ENCODE measurements around the gene TTC12.

The TTC12 gene

DNA sequence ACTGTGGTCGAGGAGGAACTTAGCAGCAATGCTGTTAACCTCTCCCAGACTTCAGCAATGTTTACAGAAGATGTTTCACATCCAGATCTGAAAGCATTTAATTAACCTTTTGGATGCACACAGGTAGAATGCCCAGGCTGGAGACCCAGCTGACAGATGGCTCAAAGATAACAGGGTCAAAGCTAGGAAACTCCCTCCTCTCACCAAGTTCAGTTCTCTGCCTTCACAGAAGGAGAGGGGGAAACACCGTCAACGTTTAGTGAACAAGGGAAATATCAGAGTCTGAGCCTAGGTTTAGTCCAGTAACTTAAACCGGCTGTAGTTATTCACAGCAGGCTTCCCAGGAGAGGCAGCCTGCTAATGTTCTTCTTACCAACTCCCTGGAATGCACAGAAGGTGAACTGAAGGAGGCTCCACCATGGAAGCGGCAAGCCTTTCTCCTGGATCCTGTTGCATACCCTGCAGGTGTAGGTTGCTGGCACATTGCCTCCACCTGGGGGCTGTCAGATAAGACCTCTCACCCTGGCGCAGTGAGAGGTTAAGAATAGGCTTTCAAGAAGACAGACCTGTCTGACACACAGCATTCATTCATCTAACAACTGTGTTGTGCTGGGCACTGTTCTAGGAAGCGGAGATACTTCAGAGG lies 49.7 kb downstream of the TTC12 start:
- H3K4me2 ChIP-seq (ENCODE audit: low read depth, low read length), result no peak overlapping the region
- H3K79me2 ChIP-seq (ENCODE audit: low read length), result no peaks in the 10 kb centered on the region
- H3K9ac ChIP-seq (ENCODE audit: low read length), result no peak overlapping the region
- no peaks in the 10 kb centered on the region for H3K9me3 ChIP-seq (replicated peaks; ENCODE audit: insufficient read depth, low read length)
- TF ChIP-seq, protein P1, sequence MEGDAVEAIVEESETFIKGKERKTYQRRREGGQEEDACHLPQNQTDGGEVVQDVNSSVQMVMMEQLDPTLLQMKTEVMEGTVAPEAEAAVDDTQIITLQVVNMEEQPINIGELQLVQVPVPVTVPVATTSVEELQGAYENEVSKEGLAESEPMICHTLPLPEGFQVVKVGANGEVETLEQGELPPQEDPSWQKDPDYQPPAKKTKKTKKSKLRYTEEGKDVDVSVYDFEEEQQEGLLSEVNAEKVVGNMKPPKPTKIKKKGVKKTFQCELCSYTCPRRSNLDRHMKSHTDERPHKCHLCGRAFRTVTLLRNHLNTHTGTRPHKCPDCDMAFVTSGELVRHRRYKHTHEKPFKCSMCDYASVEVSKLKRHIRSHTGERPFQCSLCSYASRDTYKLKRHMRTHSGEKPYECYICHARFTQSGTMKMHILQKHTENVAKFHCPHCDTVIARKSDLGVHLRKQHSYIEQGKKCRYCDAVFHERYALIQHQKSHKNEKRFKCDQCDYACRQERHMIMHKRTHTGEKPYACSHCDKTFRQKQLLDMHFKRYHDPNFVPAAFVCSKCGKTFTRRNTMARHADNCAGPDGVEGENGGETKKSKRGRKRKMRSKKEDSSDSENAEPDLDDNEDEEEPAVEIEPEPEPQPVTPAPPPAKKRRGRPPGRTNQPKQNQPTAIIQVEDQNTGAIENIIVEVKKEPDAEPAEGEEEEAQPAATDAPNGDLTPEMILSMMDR (IDR thresholded peaks at IDR 0.05; ENCODE audit: low read length), result no peak
- TF ChIP-seq EZH2phosphoT487 (IDR thresholded peaks at IDR 0.05; ENCODE audit: low read length) (no peak), EZH2 (optimal IDR thresholded peaks at IDR 0.05; ENCODE audit: low read depth, low read length) (no peak)
- H3K4me1 ChIP-seq (ENCODE audit: low read length), result no peaks in the 10 kb centered on the region
- H3K27me3 ChIP-seq (replicated peaks; ENCODE audit: insufficient read depth, low read length), result no peaks in the 10 kb centered on the region
- no peak for DNase-seq
- H2AFZ ChIP-seq (ENCODE audit: low read length), result no peak overlapping the region
- H4K20me1 ChIP-seq (ENCODE audit: insufficient read depth, low read length), result no peaks in the 10 kb centered on the region
- H3K27ac ChIP-seq (ENCODE audit: low read length), result no peak overlapping the region
- H3K9me2 ChIP-seq (replicated peaks; ENCODE audit: insufficient read depth, low read length), result no peaks in the 10 kb centered on the region
- H3K36me3 ChIP-seq (replicated peaks; ENCODE audit: insufficient read depth, low read length), result no peaks in the 10 kb centered on the region
- no peak overlapping the region for H3K4me3 ChIP-seq (ENCODE audit: low read length)
- H3F3A ChIP-seq (ENCODE audit: insufficient read depth, low read length), result no peaks in the 10 kb centered on the region

DNA sequence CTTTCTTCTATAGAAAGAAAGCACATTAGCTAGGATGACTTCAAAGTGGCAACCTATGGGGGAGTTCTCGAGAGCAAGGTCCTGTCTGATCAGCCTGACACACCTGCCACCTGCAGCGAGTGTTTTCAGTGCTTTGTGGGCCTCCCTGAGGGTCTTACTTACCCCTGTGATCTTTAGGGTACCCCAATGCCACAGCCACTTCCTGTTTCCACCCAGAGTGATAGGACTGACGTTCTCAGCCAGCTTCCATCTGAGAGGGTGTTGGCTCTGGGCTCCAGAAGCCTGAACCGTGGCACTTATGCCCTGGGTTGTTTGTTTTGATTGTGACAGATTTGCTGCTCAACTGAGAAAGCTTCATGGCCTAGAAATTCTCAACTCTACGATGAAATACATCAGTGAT lies 51.5 kb downstream of the TTC12 start:
- Histone ChIP-seq H3F3A (ENCODE audit: insufficient read depth, low read length) (no peaks in the 10 kb centered on the region), H3K4me3 (ENCODE audit: low read length) (no peak overlapping the region), H3K9me3 (replicated peaks; ENCODE audit: insufficient read depth, low read length) (no peaks in the 10 kb centered on the region), H2AFZ (ENCODE audit: low read length) (no peak overlapping the region), H3K27me3 (replicated peaks; ENCODE audit: insufficient read depth, low read length) (no peaks in the 10 kb centered on the region), H3K4me2 (ENCODE audit: low read depth, low read length) (no peak overlapping the region), H3K4me1 (ENCODE audit: low read length) (no peaks in the 10 kb centered on the region), H3K9ac (ENCODE audit: low read length) (no peak overlapping the region), H4K20me1 (ENCODE audit: insufficient read depth, low read length) (no peaks in the 10 kb centered on the region), H3K79me2 (ENCODE audit: low read length) (no peaks in the 10 kb centered on the region), H3K9me2 (replicated peaks; ENCODE audit: insufficient read depth, low read length) (no peaks in the 10 kb centered on the region), H3K27ac (ENCODE audit: low read length) (no peak overlapping the region), H3K36me3 (replicated peaks; ENCODE audit: insufficient read depth, low read length) (no peaks in the 10 kb centered on the region)
- TF ChIP-seq EZH2 (optimal IDR thresholded peaks at IDR 0.05; ENCODE audit: low read depth, low read length) (no peak), EZH2phosphoT487 (IDR thresholded peaks at IDR 0.05; ENCODE audit: low read length) (no peak)
- TF ChIP-seq, protein P1 (IDR thresholded peaks at IDR 0.05; ENCODE audit: low read length), result no peak
- no peak for DNase-seq

DNA sequence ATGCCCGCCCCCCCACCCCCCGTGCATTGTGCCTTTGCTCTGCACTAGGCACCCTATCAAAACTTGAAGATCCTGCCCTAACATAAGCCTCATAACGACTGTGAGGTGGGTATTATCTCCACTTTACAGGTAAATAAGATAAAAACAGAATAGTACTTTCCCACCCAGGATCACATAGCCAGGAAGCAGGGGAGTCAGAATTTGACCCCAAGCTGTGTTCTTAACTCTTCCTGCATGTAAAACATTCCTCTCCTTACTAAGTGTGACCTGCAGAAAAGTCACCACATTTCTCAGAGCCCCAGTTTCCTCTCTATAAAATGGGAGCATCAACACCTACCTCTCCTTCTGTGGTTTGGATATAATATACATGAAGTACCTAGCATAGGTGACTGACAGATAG lies 55.0 kb downstream of the TTC12 start:
- Histone ChIP-seq H3K79me2 (ENCODE audit: low read length) (no peaks in the 10 kb centered on the region), H2AFZ (ENCODE audit: low read length) (no peak overlapping the region), H3K9me3 (replicated peaks; ENCODE audit: insufficient read depth, low read length) (no peaks in the 10 kb centered on the region), H3K27me3 (replicated peaks; ENCODE audit: insufficient read depth, low read length) (no peaks in the 10 kb centered on the region), H3K27ac (ENCODE audit: low read length) (no peak overlapping the region), H4K20me1 (ENCODE audit: insufficient read depth, low read length) (no peaks in the 10 kb centered on the region), H3K36me3 (replicated peaks; ENCODE audit: insufficient read depth, low read length) (no peaks in the 10 kb centered on the region), H3K9ac (ENCODE audit: low read length) (no peak overlapping the region), H3K4me2 (ENCODE audit: low read depth, low read length) (no peak overlapping the region), H3K4me1 (ENCODE audit: low read length) (no peaks in the 10 kb centered on the region), H3K9me2 (replicated peaks; ENCODE audit: insufficient read depth, low read length) (no peaks in the 10 kb centered on the region), H3F3A (ENCODE audit: insufficient read depth, low read length) (no peaks in the 10 kb centered on the region), H3K4me3 (ENCODE audit: low read length) (no peak overlapping the region)
- no peak for TF ChIP-seq EZH2 (optimal IDR thresholded peaks at IDR 0.05; ENCODE audit: low read depth, low read length)
- TF ChIP-seq, protein P1 (IDR thresholded peaks at IDR 0.05; ENCODE audit: low read length), result no peak
- no peak for TF ChIP-seq EZH2phosphoT487 (IDR thresholded peaks at IDR 0.05; ENCODE audit: low read length)
- DNase-seq, result no peak
